Measurements from ENCODE around the gene MTMR4.

MTMR4 gene

DNA sequence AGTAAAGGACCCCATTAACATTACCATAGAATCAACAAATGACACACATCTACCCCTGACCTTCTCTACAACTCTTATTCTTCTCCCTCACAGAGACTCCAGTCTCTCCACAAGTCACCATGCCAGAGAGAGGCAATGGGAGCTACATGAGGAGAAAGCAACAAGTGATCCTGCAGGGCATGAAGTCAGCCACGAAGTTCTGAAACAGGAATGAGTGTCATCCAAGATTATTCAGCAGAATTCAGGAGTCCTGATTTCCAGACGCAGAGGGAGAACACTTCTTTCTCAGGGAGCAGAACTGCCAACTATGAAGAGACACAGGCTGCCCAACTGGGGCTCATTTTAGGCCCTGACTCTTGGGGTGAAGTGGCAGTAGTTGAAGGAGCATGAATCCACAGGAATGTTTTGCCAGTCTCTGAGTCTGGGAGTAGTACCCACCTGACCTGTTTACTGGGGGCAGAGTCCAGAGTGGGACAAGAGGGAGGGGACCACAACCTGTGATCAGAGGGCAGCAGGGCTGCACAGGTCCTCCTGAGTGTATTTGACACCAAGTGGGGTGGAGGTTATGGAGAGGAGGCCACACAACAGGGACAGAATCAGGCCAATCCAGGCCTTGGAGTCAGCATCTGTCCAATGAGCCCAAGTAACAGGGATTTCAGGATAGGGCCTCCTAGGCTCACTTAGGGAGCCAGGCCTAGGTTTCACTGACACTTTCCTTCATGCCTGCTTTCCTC, 2.4 kb upstream of the MTMR4 start:
- H3K4me3 ChIP-seq (ENCODE audit: low read depth, low read length), result peak overlapping the region; percentile 88
- DNase-seq (ENCODE audit: low read depth), result no peak
- TF ChIP-seq CTCF (IDR thresholded peaks at IDR 0.05; ENCODE audit: control insufficient read depth, extremely low read depth, insufficient read depth), result no peak

- TF ChIP-seq CTCF (IDR thresholded peaks at IDR 0.05; ENCODE audit: control insufficient read depth, extremely low read depth, insufficient read depth), result no peak
- H3K4me3 ChIP-seq (ENCODE audit: low read depth, low read length), result no peak overlapping the region
- no peak for DNase-seq (ENCODE audit: low read depth)
These were observed 848 bp upstream of the MTMR4 start for GRCh38 chr17:58515286-58515685.

DNA sequence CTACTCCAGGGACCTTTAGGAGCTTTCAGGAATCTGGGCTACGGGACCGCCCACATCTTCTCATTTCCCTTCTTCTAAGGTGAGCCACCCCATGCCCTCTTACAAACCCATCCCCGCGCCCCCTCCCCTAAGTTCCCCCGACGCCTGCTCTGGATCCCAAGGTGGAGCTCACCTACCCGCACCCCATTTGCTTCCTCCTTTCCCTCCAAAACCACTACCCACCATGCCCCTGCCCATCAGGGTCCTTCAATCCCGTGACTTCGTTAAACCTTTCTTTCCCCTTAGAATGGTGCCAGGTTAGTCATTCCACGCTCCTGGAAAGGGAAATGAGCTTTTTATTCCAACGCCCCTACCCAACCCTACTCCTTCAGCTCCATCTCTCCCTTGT, 326 bp upstream of the MTMR4 start:
- TF ChIP-seq CTCF (IDR thresholded peaks at IDR 0.05; ENCODE audit: control insufficient read depth, extremely low read depth, insufficient read depth), result no peak
- peak overlapping the region; percentile 86 for H3K4me3 ChIP-seq (ENCODE audit: low read depth, low read length)
- no peak for DNase-seq (ENCODE audit: low read depth)

DNA sequence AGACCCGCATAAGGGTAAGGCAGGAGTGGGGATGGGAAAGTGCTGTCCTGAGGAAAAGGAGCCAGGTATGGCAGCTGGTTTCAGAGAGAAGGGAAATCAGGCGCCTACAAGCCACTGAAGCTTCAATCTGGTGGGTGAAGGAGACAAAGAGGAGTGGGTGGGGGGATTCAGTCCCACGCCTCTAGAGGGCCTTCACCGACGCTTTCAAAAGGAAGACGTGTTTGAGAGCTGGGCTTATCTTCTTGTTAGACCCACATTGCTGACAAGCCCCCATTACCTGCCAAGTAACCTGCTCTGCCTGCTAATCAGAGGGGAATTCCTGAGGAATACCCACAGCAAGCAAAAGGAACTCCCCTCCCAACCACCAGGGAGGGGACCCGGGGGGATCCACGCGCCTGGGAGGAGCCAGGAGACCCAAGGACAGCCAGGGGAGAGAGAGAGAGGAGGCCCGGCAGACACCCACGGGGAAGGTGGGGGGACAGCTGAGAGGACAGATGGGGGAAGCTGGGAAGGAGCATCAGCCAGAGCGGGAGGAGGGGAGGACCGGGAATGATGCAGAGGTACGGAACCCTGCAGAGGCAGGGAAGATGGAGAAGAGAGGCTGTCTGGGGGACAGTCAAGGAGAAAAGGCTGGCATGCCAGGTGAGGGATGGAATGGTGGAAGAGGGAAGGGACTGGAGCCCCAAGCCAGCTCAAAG, 1.0 kb downstream of the MTMR4 start:
- no peak for DNase-seq (ENCODE audit: low read depth)
- peak overlapping the region; percentile 86 for H3K4me3 ChIP-seq (ENCODE audit: low read depth, low read length)
- no peak for TF ChIP-seq CTCF (IDR thresholded peaks at IDR 0.05; ENCODE audit: control insufficient read depth, extremely low read depth, insufficient read depth)

GRCh38 chr17:58510075-58510474, 4.4 kb downstream of the MTMR4 start:
- H3K4me3 ChIP-seq (ENCODE audit: low read depth, low read length), result no peak overlapping the region
- TF ChIP-seq CTCF (IDR thresholded peaks at IDR 0.05; ENCODE audit: control insufficient read depth, extremely low read depth, insufficient read depth), result no peak
- no peak for DNase-seq (ENCODE audit: low read depth)

GRCh38 chr17:58508341-58509067, 5.9 kb downstream of the MTMR4 start:
- TF ChIP-seq CTCF (IDR thresholded peaks at IDR 0.05; ENCODE audit: control insufficient read depth, extremely low read depth, insufficient read depth), result no peak
- H3K4me3 ChIP-seq (ENCODE audit: low read depth, low read length), result no peak overlapping the region

More at GRCh38 chr17:58508341-58509067, 5.9 kb downstream of the MTMR4 start:
- DNase-seq (ENCODE audit: low read depth), result no peak

Data from LNCaP clone FGC (cell line).